Peyer's patch (tissue), 4 donors: ENCODE data around the gene CDC14B. TPM values are rescaled to one million over a fixed set of nuclear protein-coding genes. Genes with fewer than 3 reads are reported as not detected.

ENCODE experiments used
- DNase-seq, 3 donors: peaks; one replicate each; pipeline ENCODE4 v3.0.0-alpha.2; 2017 to 2019
- H3K27ac ChIP-seq, 4 donors: fragments of 200-600 bp; sonication (generic); one replicate each; pipeline ENCODE4 v1.5.1; 2016 to 2019
- H3K27me3 ChIP-seq, 2 donors: fragments of 200-600 bp; sonication (generic); one replicate each; pipeline ENCODE4 v1.5.1; 2019
- H3K36me3 ChIP-seq, 3 donors: fragments of 200-600 bp; sonication (generic); one replicate each; pipeline ENCODE4 v1.5.1; 2016 to 2019
- H3K4me1 ChIP-seq, 4 donors: fragments of 200-600 bp; sonication (generic); one replicate each; pipeline ENCODE4 v1.5.1; 2016 to 2019
- H3K4me3 ChIP-seq, 4 donors: fragments of 200-600 bp; sonication (generic); 1 replicate in 3 of 4; 2 replicates in 1 of 4; pipeline ENCODE4 v1.5.1; 2016 to 2019; ENCODE audit warnings: mild to moderate bottlenecking in 1 of 4
- H3K9me3 ChIP-seq, 4 donors: fragments of 200-600 bp; sonication (generic); one replicate each; pipeline ENCODE4 v1.5.1; 2016 to 2019; ENCODE audit warnings: mild to moderate bottlenecking in 1 of 4
- POLR2A ChIP-seq, 2 donors: fragments of 450-650 bp; IDR thresholded peaks; one replicate each; pipeline ENCODE4 v1.5.1; 2017; ENCODE audit warnings: antibody characterized with exemption in 2 of 2, mild to moderate bottlenecking in 2 of 2, moderate library complexity in 2 of 2
- total RNA-seq, 4 donors: library from RNA; depleted of rRNA; stranded (reverse); fragments of >200 nt; gene quantifications; one replicate each; pipeline ENCODE4 v1.1.0, GENCODE V29; 2016
- TF ChIP-seq, protein P1 (sequence below), 6 experiments: fragments of 450-650 bp in 4 of 6; fragments of 200-600 bp in 2 of 6; sonication (generic) in 1 of 6; IDR thresholded peaks; one replicate each; pipeline ENCODE4 v1.5.1; 2017 to 2019; ENCODE audit warnings: antibody characterized with exemption in 6 of 6, mild to moderate bottlenecking in 3 of 6, moderate library complexity in 1 of 6

CDC14B gene
- total RNA-seq, 4 donors from 2014 or later, result 23.9 to 36.6 (median 35.7) TPM

DNA sequence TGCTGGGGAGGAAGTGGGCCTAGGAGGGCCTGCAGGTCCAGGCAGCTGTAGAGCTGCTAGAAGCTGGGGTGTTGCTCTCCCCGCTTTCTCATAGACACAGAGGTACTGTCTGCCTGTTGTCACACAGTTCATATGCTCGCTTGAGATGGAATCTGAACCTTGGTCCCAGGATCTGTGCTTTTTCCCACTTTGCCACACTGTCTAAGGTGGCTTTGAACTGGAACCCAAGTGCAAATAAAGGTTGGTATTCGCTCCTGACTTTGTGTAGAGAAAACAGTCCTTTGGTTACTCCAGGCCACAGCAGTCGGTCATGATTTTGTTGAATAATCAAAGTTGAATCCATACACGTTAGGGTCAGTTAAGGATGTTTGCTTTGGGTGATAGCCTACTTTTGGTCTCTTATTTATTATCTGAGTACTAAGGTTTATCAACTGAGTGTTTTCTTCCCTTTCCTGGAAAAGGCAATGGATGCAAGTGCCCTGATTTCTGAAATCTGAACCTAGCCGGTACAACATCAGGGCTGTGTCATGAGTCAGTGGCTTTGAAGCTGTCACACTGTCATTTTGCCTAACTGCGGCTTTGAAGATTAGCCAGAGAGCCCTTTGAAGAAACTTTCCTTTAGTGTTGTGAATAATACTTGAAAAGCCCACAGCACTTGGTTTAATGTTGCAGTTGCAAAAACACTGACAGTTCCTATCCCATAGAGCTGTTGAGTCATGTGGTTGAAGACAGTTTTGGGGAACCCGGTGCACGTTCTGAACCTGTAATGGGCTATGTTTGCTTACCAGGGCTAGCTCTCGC is 128.4 kb downstream of the CDC14B start:
- no peaks in the 10 kb centered on the region for H3K4me1 ChIP-seq
- no peak overlapping the region for H3K27ac ChIP-seq
- no peak for DNase-seq

GRCh38 chr9:96490534-96491078 is 129.0 kb downstream of the CDC14B start:
- Histone ChIP-seq H3K4me3 (no peak overlapping the region), H3K9me3 (no peaks in the 10 kb centered on the region), H3K27ac (no peak overlapping the region), H3K4me1 (no peaks in the 10 kb centered on the region), H3K36me3 (peaks cover 0 to 37% (median 0%) of the 10 kb centered on the region in 3 donors), H3K27me3 (no peaks in the 10 kb centered on the region)
- TF ChIP-seq, protein P1, sequence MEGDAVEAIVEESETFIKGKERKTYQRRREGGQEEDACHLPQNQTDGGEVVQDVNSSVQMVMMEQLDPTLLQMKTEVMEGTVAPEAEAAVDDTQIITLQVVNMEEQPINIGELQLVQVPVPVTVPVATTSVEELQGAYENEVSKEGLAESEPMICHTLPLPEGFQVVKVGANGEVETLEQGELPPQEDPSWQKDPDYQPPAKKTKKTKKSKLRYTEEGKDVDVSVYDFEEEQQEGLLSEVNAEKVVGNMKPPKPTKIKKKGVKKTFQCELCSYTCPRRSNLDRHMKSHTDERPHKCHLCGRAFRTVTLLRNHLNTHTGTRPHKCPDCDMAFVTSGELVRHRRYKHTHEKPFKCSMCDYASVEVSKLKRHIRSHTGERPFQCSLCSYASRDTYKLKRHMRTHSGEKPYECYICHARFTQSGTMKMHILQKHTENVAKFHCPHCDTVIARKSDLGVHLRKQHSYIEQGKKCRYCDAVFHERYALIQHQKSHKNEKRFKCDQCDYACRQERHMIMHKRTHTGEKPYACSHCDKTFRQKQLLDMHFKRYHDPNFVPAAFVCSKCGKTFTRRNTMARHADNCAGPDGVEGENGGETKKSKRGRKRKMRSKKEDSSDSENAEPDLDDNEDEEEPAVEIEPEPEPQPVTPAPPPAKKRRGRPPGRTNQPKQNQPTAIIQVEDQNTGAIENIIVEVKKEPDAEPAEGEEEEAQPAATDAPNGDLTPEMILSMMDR (IDR thresholded peaks at IDR 0.05), result no peak
- no peak for TF ChIP-seq POLR2A (IDR thresholded peaks at IDR 0.05)
- DNase-seq, result no peak

More for the DNA sequence above, 128.4 kb downstream of the CDC14B start:
- TF ChIP-seq, protein P1 (IDR thresholded peaks at IDR 0.05), result no peak
- TF ChIP-seq POLR2A (IDR thresholded peaks at IDR 0.05), result no peak
- H3K4me3 ChIP-seq, result no peak overlapping the region
- H3K9me3 ChIP-seq, result no peaks in the 10 kb centered on the region
- H3K36me3 ChIP-seq, result peaks cover 0 to 43% (median 0%) of the 10 kb centered on the region in 3 donors
- no peaks in the 10 kb centered on the region for H3K27me3 ChIP-seq

DNA sequence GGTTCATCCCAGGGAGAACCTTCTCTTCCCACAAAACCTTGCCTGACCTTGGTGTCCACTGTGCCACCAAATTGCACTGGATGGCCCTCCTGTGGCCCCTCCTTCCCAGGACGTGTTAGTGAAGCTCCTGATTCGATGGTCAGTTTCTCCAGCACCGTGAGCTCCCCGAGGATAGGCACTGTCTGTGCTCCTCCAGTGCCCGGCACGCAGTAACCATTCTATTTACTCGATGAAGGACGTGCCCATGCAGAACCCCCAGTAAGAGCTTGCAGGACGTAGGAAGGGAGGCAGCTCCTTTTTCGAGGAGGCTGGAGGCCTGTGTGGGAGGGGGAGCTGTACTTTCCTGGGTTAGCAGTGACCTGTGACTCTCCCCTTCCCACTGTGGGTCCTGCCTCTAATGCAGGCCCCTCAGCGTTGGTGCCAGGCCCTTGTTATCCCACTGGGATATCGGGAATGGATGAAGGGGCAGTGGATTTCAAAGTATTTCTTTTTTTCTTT is 130.1 kb downstream of the CDC14B start:
- Histone ChIP-seq H3K9me3 (no peaks in the 10 kb centered on the region), H3K4me1 (no peaks in the 10 kb centered on the region), H3K4me3 (no peak overlapping the region), H3K27me3 (no peaks in the 10 kb centered on the region), H3K27ac (no peak overlapping the region), H3K36me3 (peaks cover 0 to 37% (median 0%) of the 10 kb centered on the region in 3 donors)
- no peak for DNase-seq
- TF ChIP-seq, protein P1 (IDR thresholded peaks at IDR 0.05), result no peak
- no peak for TF ChIP-seq POLR2A (IDR thresholded peaks at IDR 0.05)

GRCh38 chr9:96487949-96488348 is 131.7 kb downstream of the CDC14B start:
- H3K27me3 ChIP-seq, result no peaks in the 10 kb centered on the region
- H3K27ac ChIP-seq, result no peak overlapping the region
- H3K9me3 ChIP-seq, result no peaks in the 10 kb centered on the region
- H3K4me1 ChIP-seq, result no peaks in the 10 kb centered on the region
- H3K36me3 ChIP-seq, result peaks cover 0 to 36% (median 0%) of the 10 kb centered on the region in 3 donors
- H3K4me3 ChIP-seq, result no peak overlapping the region
- no peak for TF ChIP-seq POLR2A (IDR thresholded peaks at IDR 0.05)
- TF ChIP-seq, protein P1 (IDR thresholded peaks at IDR 0.05), result no peak
- no peak for DNase-seq

- H3K4me3 ChIP-seq, result no peak overlapping the region
- no peak for DNase-seq
- H3K27ac ChIP-seq, result no peak overlapping the region
- H3K9me3 ChIP-seq, result no peaks in the 10 kb centered on the region
- no peaks in the 10 kb centered on the region for H3K27me3 ChIP-seq
- H3K4me1 ChIP-seq, result no peaks in the 10 kb centered on the region
- peaks cover 0 to 32% (median 0%) of the 10 kb centered on the region in 3 donors for H3K36me3 ChIP-seq
- TF ChIP-seq, protein P1 (IDR thresholded peaks at IDR 0.05), result no peak
- no peak for TF ChIP-seq POLR2A (IDR thresholded peaks at IDR 0.05)
Measured at GRCh38 chr9:96487029-96487396, 132.6 kb downstream of the CDC14B start.
